ENCODE data around the gene ZSWIM4. TPM values are rescaled to one million over a fixed set of nuclear protein-coding genes. Genes with fewer than 3 reads are reported as not detected.

Gene ZSWIM4
- total and polyA plus RNA-seq, 2 of the 13 experiments (the other 11 are each of a cell fraction or from before 2014, with no cell fraction given) = 0.33 to 0.86 TPM

- TF ChIP-seq ZUFSP (CRISPR knock-in tag; IDR thresholded peaks at IDR 0.05; ENCODE audit: borderline replicate concordance) = no peak
- no peak for TF ChIP-seq GABPA (IDR thresholded peaks at IDR 0.05; ENCODE audit: low read depth, low read length)
- TF ChIP-seq GABPA (CRISPR knock-in tag; IDR thresholded peaks at IDR 0.05; ENCODE audit: low read depth) = no peak
- TF ChIP-seq ZNF644 (CRISPR knock-in tag; IDR thresholded peaks at IDR 0.05; ENCODE audit: low read depth) = no peak
Observed at GRCh38 chr19:13839130-13839937, 44.1 kb downstream of the ZSWIM4 start (continued).

- CTCF ChIA-PET (ENCODE audit: low intra/inter-chr PET ratio, low total read pairs) = no interaction called here
- 97% methylated on average over 6 of the region's 6 CpGs for WGBS (ENCODE audit: low lambda C conversion rate)
- Histone ChIP-seq H3K4me1 (ENCODE audit: insufficient read depth, low read length) (peaks cover 55% of the 10 kb centered on the region), H3K9ac (ENCODE audit: insufficient read depth, low read depth, low read length) (no peak overlapping the region), H3K4me2 (ENCODE audit: low read depth, low read length) (peak overlapping the region; percentile 19; the same call in 1 of the 2 replicates), H3K27ac (ENCODE audit: extremely low read length, insufficient read depth, low read length) (no peak overlapping the region), H3K79me2 (ENCODE audit: insufficient read depth, low read length) (peaks cover 25% of the 10 kb centered on the region), H3K36me3 (replicated peaks in 1 of 2; ENCODE audit: control insufficient read depth in 1 of 2, insufficient read depth in 2 of 2, low read length in 2 of 2) (no peaks in the 10 kb centered on the region; a peak in 2 of 5 replicates), H2AFZ (ENCODE audit: low read length) (no peak overlapping the region), H4K20me1 (ENCODE audit: insufficient read depth, low read length) (no peaks in the 10 kb centered on the region), H3K27me3 (ENCODE audit: control insufficient read depth in 1 of 2, insufficient read depth in 2 of 2, low read length in 2 of 2) (no peaks in the 10 kb centered on the region), H3K9me3 (ENCODE audit: low read length) (no peaks in the 10 kb centered on the region), H3K4me3 (replicated peaks in 1 of 3; ENCODE audit: insufficient read depth in 1 of 3, low read depth in 2 of 3, low read length in 3 of 3) (no peak overlapping the region)
- TF ChIP-seq AGO2 (optimal IDR thresholded peaks at IDR 0.05; ENCODE audit: low read depth, low read length) (peak; percentile 5), ZKSCAN1 (IDR thresholded peaks at IDR 0.05; ENCODE audit: low read length) (no peak)
- DNase-seq (ENCODE audit: low spot score) = no peak
- ATAC-seq = no peak
- no peak for FAIRE-seq
- in situ Hi-C loops (cut with HindIII; ENCODE audit: extremely low pct_ligation_motif_present, low pct_unique_long_range_greater_than_20kb) (no loop called here), intact Hi-C loops (cut with micrococcal nuclease; ENCODE audit: unreplicated experiment) (no loop called here)
- no TSS peak for BruUV-seq (replicated peaks)
- POLR2A ChIA-PET = no interaction called here
Observed at GRCh38 chr19:13839938-13840304, 44.7 kb downstream of the ZSWIM4 start.
